Endothelial cell of umbilical vein (primary cell): Measurements from ENCODE around the gene TBX5. TPM values are rescaled to one million over a fixed set of nuclear protein-coding genes. Genes with fewer than 3 reads are reported as not detected.

ENCODE experiments used
- BruUV-seq: library from RNA; stranded (reverse); fragments of 400-500 nt; replicated peaks from 2 replicates; lab custom pipeline; 2021; lab: Mats Ljungman, UMichigan
- CTCF ChIA-PET: fragments of 300-600, 350-600 bp; sonication (Branson Sonifier 250); formaldehyde crosslinking; loops from one replicate; lab custom pipeline; 2021; ENCODE audit warnings: antibody characterized with exemption, inconsistent platforms; lab: Charles Lee
- POLR2A ChIA-PET: fragments of 300-600, 350-600 bp; sonication (Branson Sonifier 250); formaldehyde crosslinking; loops from one replicate; lab custom pipeline; 2021; ENCODE audit warnings: antibody characterized with exemption, inconsistent platforms; lab: Charles Lee
- DNase-seq: peaks from one replicate; pipeline ENCODE4 v3.0.0-alpha.2; 2011; ENCODE audit warnings: low read depth, low spot score
- FAIRE-seq: peaks from 2 replicates; lab custom pipeline; 2011; peaks lifted over from hg19 to GRCh38; lab: Jason Lieb, UNC
- H2AFZ ChIP-seq: 2 replicates; pipeline ENCODE4 v1.6.0; 2012; ENCODE audit warnings: low read depth, low read length, control low read depth, inconsistent platforms
- H3K27ac ChIP-seq: 2 replicates; pipeline ENCODE4 v1.5.1; 2011; ENCODE audit warnings: low read depth, mild to moderate bottlenecking, control low read depth, low read length, moderate library complexity; ENCODE audit not compliant: insufficient read depth
- H3K27me3 ChIP-seq, 2 experiments: 2 replicates each; pipeline versions ENCODE4 v1.6.0 to v1.6.1; 2011; ENCODE audit warnings: low read length in 2 of 2, mixed read lengths in 1 of 2; ENCODE audit not compliant: control insufficient read depth in 2 of 2, insufficient read depth in 2 of 2
- H3K36me3 ChIP-seq, 2 experiments: 2 replicates in 1 of 2; 3 replicates in 1 of 2; pipeline ENCODE4 v1.5.1; 2011; ENCODE audit warnings: low read length in 2 of 2, mild to moderate bottlenecking in 1 of 2, moderate library complexity in 1 of 2; ENCODE audit not compliant: control insufficient read depth in 2 of 2, insufficient read depth in 2 of 2; ENCODE audit errors: extremely low read depth in 1 of 2
- H3K4me1 ChIP-seq: 3 replicates; pipeline ENCODE4 v1.5.1; 2011; ENCODE audit warnings: mild to moderate bottlenecking, low read length; ENCODE audit not compliant: control insufficient read depth, insufficient read depth; ENCODE audit errors: extremely low read depth
- H3K4me2 ChIP-seq: 2 replicates; pipeline ENCODE4 v1.6.1; 2011; ENCODE audit warnings: low read length, control low read depth, mixed read lengths; ENCODE audit not compliant: insufficient read depth
- H3K4me3 ChIP-seq, 3 experiments: fragments of 200-600 bp in 1 of 3; sonication (generic), shearing (Covaris generic) in 1 of 3; replicated peaks in 1 of 3; 2 replicates each; pipeline ENCODE4 v1.5.1; 2011 to 2016; ENCODE audit warnings: control low read depth in 3 of 3, low read length in 3 of 3, mild to moderate bottlenecking in 2 of 3, inconsistent platforms in 1 of 3, low read depth in 1 of 3, moderate library complexity in 1 of 3; ENCODE audit not compliant: insufficient read depth in 1 of 3
- H3K79me2 ChIP-seq: 2 replicates; pipeline ENCODE4 v1.6.0; 2012; ENCODE audit warnings: low read length, inconsistent platforms; ENCODE audit not compliant: control insufficient read depth, insufficient read depth
- H3K9ac ChIP-seq: replicated peaks from 2 replicates; pipeline ENCODE3; 2011; ENCODE audit warnings: low read length, control low read depth; ENCODE audit not compliant: insufficient read depth; ENCODE audit errors: extremely low read depth
- H3K9me1 ChIP-seq: replicated peaks from 3 replicates; pipeline ENCODE4 v1.6.0; 2011; ENCODE audit warnings: mild to moderate bottlenecking, low read length; ENCODE audit not compliant: control insufficient read depth, insufficient read depth; ENCODE audit errors: extremely low read depth
- H3K9me3 ChIP-seq: replicated peaks from 2 replicates; pipeline ENCODE4 v1.5.1; 2012; ENCODE audit warnings: low read length, inconsistent platforms; ENCODE audit not compliant: control insufficient read depth, insufficient read depth
- H4K20me1 ChIP-seq: replicated peaks from 2 replicates; pipeline ENCODE3; 2011; ENCODE audit warnings: mild to moderate bottlenecking, low read length; ENCODE audit not compliant: control insufficient read depth, insufficient read depth; ENCODE audit errors: extremely low read depth
- CTCF ChIP-seq, 2 donors: IDR thresholded peaks; 1 replicate in 1 of 2; 2 replicates in 1 of 2; pipeline ENCODE4 v1.5.1; 2011; ENCODE audit warnings: low read length in 2 of 2, mild to moderate bottlenecking in 2 of 2, moderate library complexity in 2 of 2, control low read depth in 1 of 2, inconsistent platforms in 1 of 2, low read depth in 1 of 2; ENCODE audit not compliant: insufficient read depth in 1 of 2; ENCODE audit errors: extremely low read depth in 1 of 2
- EZH2 ChIP-seq: IDR thresholded peaks from 2 replicates; pipeline ENCODE4 v1.6.1; 2012; ENCODE audit warnings: borderline replicate concordance, low read depth, mild to moderate bottlenecking, moderate library complexity, low read length, inconsistent platforms; ENCODE audit not compliant: severe bottlenecking
- FOS ChIP-seq: IDR thresholded peaks from 2 replicates; pipeline ENCODE4 v1.6.1; 2011; ENCODE audit warnings: mild to moderate bottlenecking, low read length, moderate library complexity, borderline replicate concordance; ENCODE audit not compliant: insufficient read depth
- GATA2 ChIP-seq: IDR thresholded peaks from 2 replicates; pipeline ENCODE4 v1.7.0; 2011; ENCODE audit warnings: low read depth, mild to moderate bottlenecking, moderate library complexity, mixed read lengths, low read length; ENCODE audit not compliant: insufficient read length, insufficient read depth
- JUN ChIP-seq: IDR thresholded peaks from 2 replicates; pipeline ENCODE4 v1.6.1; 2011; ENCODE audit warnings: borderline replicate concordance, low read depth; ENCODE audit not compliant: insufficient read length, insufficient read depth
- MAX ChIP-seq: IDR thresholded peaks from 2 replicates; pipeline ENCODE4 v1.6.1; 2011; ENCODE audit not compliant: insufficient read depth, insufficient read length
- MYC ChIP-seq: IDR thresholded peaks from one replicate; pipeline ENCODE4 v1.6.1; 2011; ENCODE audit warnings: mild to moderate bottlenecking, low read depth, low read length
- POLR2A ChIP-seq: IDR thresholded peaks from 2 replicates; pipeline ENCODE4 v1.6.1; 2012; ENCODE audit warnings: low read depth, mild to moderate bottlenecking, control low read depth, low read length
- POLR2AphosphoS5 ChIP-seq: IDR thresholded peaks from 2 replicates; pipeline ENCODE4 v1.6.1; 2012; ENCODE audit warnings: low read depth, mild to moderate bottlenecking, control low read depth, low read length, moderate library complexity; ENCODE audit not compliant: insufficient read depth
- dilution Hi-C: fragments of 300-500 bp; cut with MboI; formaldehyde crosslinking; loops from one replicate; pipeline ENCODE4 v1.15.0; 2019; ENCODE audit warnings: low sequenced_read_pairs; ENCODE audit not compliant: extremely low pct_ligation_motif_present
- intact Hi-C: fragments of 100-400 bp; cut with micrococcal nuclease; formaldehyde crosslinking; loops from one replicate; pipeline ENCODE4 v1.10.0; 2022
- polyA plus RNA-seq, 4 experiments: library from polyadenylated mRNA; depleted of rRNA in 3 of 4; stranded (reverse) in 3 of 4; unstranded in 1 of 4; fragments of >200 nt; gene quantifications; 2 replicates each; pipeline versions ENCODE4 v1.2.1 to v1.2.3, GENCODE V29; 2011 to 2012; ENCODE audit warnings: missing spikeins in 1 of 4
- total RNA-seq: library from RNA; stranded (reverse); gene quantifications from 2 replicates; pipeline ENCODE4 v1.2.3, GENCODE V29; 2021

The TBX5 gene
- total and polyA plus RNA-seq, 2 donors (not counting 3 experiments of a cell fraction or from before 2014, with no cell fraction given), result not detected

- DNase-seq (no peak), FAIRE-seq (no peak)
- Histone ChIP-seq H3K36me3 (no peaks in the 10 kb centered on the region), H3K4me1 (no peaks in the 10 kb centered on the region), H3K27ac (no peak overlapping the region), H3K79me2 (no peaks in the 10 kb centered on the region), H3K9ac (no peak overlapping the region), H4K20me1 (no peaks in the 10 kb centered on the region), H3K9me3 (peaks cover 3% of the 10 kb centered on the region), H3K27me3 (no peaks in the 10 kb centered on the region), H3K4me3 (no peak overlapping the region), H3K9me1 (no peaks in the 10 kb centered on the region), H2AFZ (no peak overlapping the region), H3K4me2 (no peak overlapping the region)
- TF ChIP-seq POLR2AphosphoS5 (no peak), GATA2 (no peak), JUN (no peak), MAX (no peak), CTCF (IDR thresholded peaks at IDR 0.05; ENCODE audit: extremely low read depth in 1 of 2, insufficient read depth in 1 of 2, low read depth in 1 of 2, low read length in 2 of 2) (no peak), MYC (no peak), FOS (no peak), EZH2 (no peak), POLR2A (no peak)
- no TSS peak for BruUV-seq
- dilution Hi-C loops (no loop called here), intact Hi-C loops (no loop called here)
- CTCF ChIA-PET, result no interaction called here
- POLR2A ChIA-PET, result no interaction called here
Observed at GRCh38 chr12:114360485-114360884, 45.5 kb downstream of the TBX5 start.
